Rectal smooth muscle tissue (tissue), 1 donor: ENCODE results near the gene ELP1.

Experiments used
- H3K27ac ChIP-seq: one replicate; pipeline ENCODE4 v1.7.0; 2013; ENCODE audit warnings: low read depth, low read length, inconsistent platforms
- H3K27me3 ChIP-seq: one replicate; pipeline ENCODE4 v1.7.0; 2013; ENCODE audit warnings: low read length; ENCODE audit not compliant: control insufficient read depth, insufficient read depth
- H3K36me3 ChIP-seq: one replicate; pipeline ENCODE4 v1.7.0; 2013; ENCODE audit warnings: low read length; ENCODE audit not compliant: control insufficient read depth, insufficient read depth
- H3K4me1 ChIP-seq: one replicate; pipeline ENCODE4 v1.7.0; 2013; ENCODE audit warnings: low read length; ENCODE audit not compliant: control insufficient read depth, insufficient read depth
- H3K4me3 ChIP-seq: one replicate; pipeline ENCODE4 v1.7.0; 2013; ENCODE audit warnings: low read length
- H3K9ac ChIP-seq: one replicate; pipeline ENCODE4 v1.7.0; 2013; ENCODE audit warnings: low read length

Gene ELP1

GRCh38 chr9:108867829-108868228 is 66.1 kb downstream of the ELP1 start:
- H3K4me1 ChIP-seq = no peaks in the 10 kb centered on the region
- H3K4me3 ChIP-seq = no peak overlapping the region
- H3K9ac ChIP-seq = no peak overlapping the region
- H3K27ac ChIP-seq = no peak overlapping the region
- H3K27me3 ChIP-seq = no peaks in the 10 kb centered on the region
- H3K36me3 ChIP-seq = peaks cover 6% of the 10 kb centered on the region

- Histone ChIP-seq H3K36me3 (peaks cover 6% of the 10 kb centered on the region), H3K4me3 (no peak overlapping the region), H3K4me1 (no peaks in the 10 kb centered on the region), H3K27me3 (no peaks in the 10 kb centered on the region), H3K27ac (no peak overlapping the region), H3K9ac (no peak overlapping the region)
These were observed 66.8 kb downstream of the ELP1 start for GRCh38 chr9:108867116-108867515.

GRCh38 chr9:108866001-108866420 is 67.9 kb downstream of the ELP1 start:
- Histone ChIP-seq H3K27me3 (no peaks in the 10 kb centered on the region), H3K36me3 (peaks cover 6% of the 10 kb centered on the region)

GRCh38 chr9:108865037-108865436 is 68.9 kb downstream of the ELP1 start:
- Histone ChIP-seq H3K36me3 (peaks cover 3% of the 10 kb centered on the region), H3K4me3 (no peak overlapping the region), H3K9ac (no peak overlapping the region), H3K27ac (no peak overlapping the region), H3K4me1 (no peaks in the 10 kb centered on the region), H3K27me3 (no peaks in the 10 kb centered on the region)

More at GRCh38 chr9:108866001-108866420, 67.9 kb downstream of the ELP1 start:
- H3K27ac ChIP-seq = no peak overlapping the region
- H3K4me1 ChIP-seq = no peaks in the 10 kb centered on the region
- no peak overlapping the region for H3K4me3 ChIP-seq
- no peak overlapping the region for H3K9ac ChIP-seq

GRCh38 chr9:108864446-108864845 is 69.5 kb downstream of the ELP1 start:
- Histone ChIP-seq H3K27ac (no peak overlapping the region), H3K4me3 (no peak overlapping the region), H3K9ac (no peak overlapping the region)

GRCh38 chr9:108863891-108864290 is 70.0 kb downstream of the ELP1 start:
- H3K36me3 ChIP-seq = no peaks in the 10 kb centered on the region
- no peak overlapping the region for H3K9ac ChIP-seq
- H3K27me3 ChIP-seq = no peaks in the 10 kb centered on the region
- H3K4me1 ChIP-seq = no peaks in the 10 kb centered on the region
- no peak overlapping the region for H3K4me3 ChIP-seq
- H3K27ac ChIP-seq = no peak overlapping the region

More at GRCh38 chr9:108864446-108864845, 69.5 kb downstream of the ELP1 start:
- Histone ChIP-seq H3K36me3 (peaks cover 3% of the 10 kb centered on the region), H3K27me3 (no peaks in the 10 kb centered on the region), H3K4me1 (no peaks in the 10 kb centered on the region)

GRCh38 chr9:108861997-108862396 is 71.9 kb downstream of the ELP1 start, which contains the start of gene ACTL7A:
Gene ACTL7A, plus strand, starts transcription at chr9:108862266. Its CDS starts 57 bp downstream, at chr9:108862323.
- H3K4me1 ChIP-seq = no peaks in the 10 kb centered on the region
- H3K36me3 ChIP-seq = no peaks in the 10 kb centered on the region
- no peak within 1 kb of the TSS for H3K4me3 ChIP-seq
- H3K27me3 ChIP-seq = no peaks in the 10 kb centered on the region
- H3K27ac ChIP-seq = no peak within 1 kb of the TSS
- H3K9ac ChIP-seq = no peak within 1 kb of the TSS

- Histone ChIP-seq H3K36me3 (no peaks in the 10 kb centered on the region), H3K4me1 (no peaks in the 10 kb centered on the region), H3K27me3 (no peaks in the 10 kb centered on the region), H3K9ac (no peak overlapping the region), H3K27ac (no peak overlapping the region), H3K4me3 (no peak overlapping the region)
These were observed 72.5 kb downstream of the ELP1 start for GRCh38 chr9:108861464-108861863.

GRCh38 chr9:108860764-108861163 is 73.2 kb downstream of the ELP1 start:
- Histone ChIP-seq H3K4me1 (no peaks in the 10 kb centered on the region), H3K27ac (no peak overlapping the region), H3K27me3 (no peaks in the 10 kb centered on the region), H3K9ac (no peak overlapping the region), H3K36me3 (no peaks in the 10 kb centered on the region), H3K4me3 (no peak overlapping the region)

- no peaks in the 10 kb centered on the region for H3K36me3 ChIP-seq
- H3K27ac ChIP-seq = no peak overlapping the region
- H3K9ac ChIP-seq = no peak overlapping the region
These were observed 73.6 kb downstream of the ELP1 start for GRCh38 chr9:108860354-108860753.

GRCh38 chr9:108859459-108860114 is 74.3 kb downstream of the ELP1 start:
- Histone ChIP-seq H3K27me3 (no peaks in the 10 kb centered on the region), H3K36me3 (no peaks in the 10 kb centered on the region), H3K4me1 (no peaks in the 10 kb centered on the region), H3K4me3 (no peak overlapping the region), H3K9ac (no peak overlapping the region), H3K27ac (no peak overlapping the region)

More at GRCh38 chr9:108860354-108860753, 73.6 kb downstream of the ELP1 start:
- H3K4me3 ChIP-seq = no peak overlapping the region
- no peaks in the 10 kb centered on the region for H3K27me3 ChIP-seq
- H3K4me1 ChIP-seq = no peaks in the 10 kb centered on the region

- no peaks in the 10 kb centered on the region for H3K36me3 ChIP-seq
- no peaks in the 10 kb centered on the region for H3K27me3 ChIP-seq
- H3K4me1 ChIP-seq = no peaks in the 10 kb centered on the region
- no peak overlapping the region for H3K4me3 ChIP-seq
- H3K9ac ChIP-seq = no peak overlapping the region
- H3K27ac ChIP-seq = no peak overlapping the region
These were observed 76.4 kb downstream of the ELP1 start for GRCh38 chr9:108857572-108857971.

- Histone ChIP-seq H3K4me3 (no peak within 1 kb of the TSS), H3K36me3 (no peaks in the 10 kb centered on the region), H3K4me1 (no peaks in the 10 kb centered on the region), H3K27ac (no peak within 1 kb of the TSS), H3K27me3 (no peaks in the 10 kb centered on the region), H3K9ac (no peak within 1 kb of the TSS)
These were observed 78.0 kb downstream of the ELP1 start, which contains the start of gene ACTL7B for GRCh38 chr9:108855888-108856287. Gene ACTL7B, minus strand, starts transcription at chr9:108855986. Its CDS starts 56 bp downstream, at chr9:108855930.
